HepG2 (cell line): ENCODE results near the gene DCAKD. TPM values are rescaled to one million over a fixed set of nuclear protein-coding genes. Genes with fewer than 3 reads are reported as not detected.
A peak's percentile ranks its signal among the peaks of the same experiment; 100 is the strongest.

ENCODE experiments used
- ASH2L ChIP-seq: fragments of 300-600, 200-600 bp; sonication (generic); IDR thresholded peaks from 2 replicates; pipeline ENCODE4 v1.7.0; 2017; ENCODE audit warnings: low read depth, mild to moderate bottlenecking, moderate library complexity, mixed read lengths, low read length; ENCODE audit not compliant: insufficient read length
- ATF6 ChIP-seq: sonication (generic); formaldehyde crosslinking; conservative IDR thresholded peaks from 2 replicates; pipeline ENCODE4 v1.4.0; 2020; ENCODE audit warnings: missing genetic modification reagents
- BCL6 ChIP-seq: IDR thresholded peaks from 2 replicates; pipeline ENCODE4 v1.6.1; 2016; ENCODE audit warnings: missing genetic modification reagents, missing compliant biosample characterization
- CREB1 ChIP-seq, 2 experiments: fragments of 450-650 bp in 1 of 2; IDR thresholded peaks; 2 replicates each; pipeline ENCODE4 v1.6.1; 2016 to 2017; ENCODE audit warnings: control low read depth in 1 of 2, mild to moderate bottlenecking in 1 of 2, missing compliant biosample characterization in 1 of 2, missing genetic modification characterization in 1 of 2
- DNMT1 ChIP-seq: sonication (generic); formaldehyde crosslinking; IDR thresholded peaks from 2 replicates; pipeline ENCODE4 v1.5.1; 2020; ENCODE audit warnings: mild to moderate bottlenecking, missing genetic modification reagents
- ESRRA ChIP-seq: sonication (generic); formaldehyde crosslinking; IDR thresholded peaks from 2 replicates; pipeline ENCODE4 v1.5.1; 2020; ENCODE audit warnings: mild to moderate bottlenecking, low read depth, missing genetic modification reagents
- GABPB1 ChIP-seq: IDR thresholded peaks from 2 replicates; pipeline ENCODE4 v1.6.1; 2016; ENCODE audit warnings: mild to moderate bottlenecking, missing genetic modification reagents, moderate library complexity, missing compliant biosample characterization
- NCOA1 ChIP-seq: sonication (generic); formaldehyde crosslinking; IDR thresholded peaks from 2 replicates; pipeline ENCODE4 v1.9.0; 2021; ENCODE audit warnings: missing genetic modification reagents
- RBM39 ChIP-seq: fragments of 200-400 bp; formaldehyde crosslinking; IDR thresholded peaks from one replicate; pipeline ENCODE4 v1.6.1; 2018; ENCODE audit warnings: antibody characterized with exemption, mild to moderate bottlenecking, low read depth, low read length; ENCODE audit not compliant: poor library complexity, severe bottlenecking
- THYN1 ChIP-seq: sonication (generic); formaldehyde crosslinking; IDR thresholded peaks from 2 replicates; pipeline ENCODE4 v1.8.1; 2023; ENCODE audit warnings: low read depth, mild to moderate bottlenecking, moderate library complexity, missing genetic modification reagents, borderline replicate concordance
- ZFP41 ChIP-seq: sonication (generic); formaldehyde crosslinking; IDR thresholded peaks from 2 replicates; pipeline ENCODE4 v1.4.0; 2020; ENCODE audit warnings: mild to moderate bottlenecking, missing genetic modification reagents, borderline replicate concordance
- ZNF235 ChIP-seq: sonication (generic); formaldehyde crosslinking; IDR thresholded peaks from 2 replicates; pipeline ENCODE4 v1.8.1; 2023; ENCODE audit warnings: mild to moderate bottlenecking, missing genetic modification reagents, borderline replicate concordance
- ZNF256 ChIP-seq: sonication (generic); formaldehyde crosslinking; conservative IDR thresholded peaks from 2 replicates; pipeline ENCODE4 v1.4.0; 2020; ENCODE audit warnings: missing genetic modification reagents
- ZNF280D ChIP-seq: sonication (generic); formaldehyde crosslinking; IDR thresholded peaks from 2 replicates; pipeline ENCODE4 v1.5.1; 2020; ENCODE audit warnings: mild to moderate bottlenecking, missing genetic modification reagents
- ZNF766 ChIP-seq: sonication (generic); formaldehyde crosslinking; IDR thresholded peaks from 2 replicates; pipeline ENCODE4 v1.5.0; 2020; ENCODE audit warnings: missing genetic modification reagents, borderline replicate concordance
- polyA plus RNA-seq, 8 experiments: library from polyadenylated mRNA; depleted of rRNA in 3 of 8; stranded (reverse) in 7 of 8; unstranded in 1 of 8; fragments of >200 nt; fragmentation: Illumina TruSeq in 4 of 8; extraction: Trizol in 4 of 8; gene quantifications; 2 replicates each; pipeline versions ENCODE4 v1.2.1 to v1.2.3, GENCODE V29; 2011 to 2016; ENCODE audit warnings: low read depth in 4 of 8, missing spikeins in 1 of 8, mixed read lengths in 1 of 8; ENCODE audit not compliant: insufficient read depth in 1 of 8
- total RNA-seq, 5 experiments: library from RNA; depleted of rRNA; stranded (reverse); fragments of >200 nt; fragmentation: Illumina TruSeq; extraction: Trizol; gene quantifications; 2 replicates each; pipeline ENCODE4 v1.2.3, GENCODE V29; 2016; ENCODE audit warnings: low read depth in 1 of 5
- TF ChIP-seq, protein P1 (sequence below): sonication (generic); formaldehyde crosslinking; IDR thresholded peaks from 2 replicates; pipeline ENCODE4 v1.5.0; 2020; ENCODE audit warnings: mild to moderate bottlenecking, missing genetic modification reagents, moderate library complexity
- TF ChIP-seq, protein P2 (sequence below): sonication (generic); formaldehyde crosslinking; IDR thresholded peaks from 2 replicates; pipeline ENCODE4 v1.5.1; 2020; ENCODE audit warnings: mild to moderate bottlenecking, moderate library complexity, missing genetic modification reagents
- TF ChIP-seq, protein P3 (sequence below): conservative IDR thresholded peaks from 2 replicates; pipeline ENCODE4 v1.6.1; 2018; ENCODE audit warnings: missing genetic modification reagents

The DCAKD gene
- total and polyA plus RNA-seq, 2 of the 13 experiments (the other 11 are each of a cell fraction or from before 2014, with no cell fraction given): 25.9 to 29.2 TPM

DNA sequence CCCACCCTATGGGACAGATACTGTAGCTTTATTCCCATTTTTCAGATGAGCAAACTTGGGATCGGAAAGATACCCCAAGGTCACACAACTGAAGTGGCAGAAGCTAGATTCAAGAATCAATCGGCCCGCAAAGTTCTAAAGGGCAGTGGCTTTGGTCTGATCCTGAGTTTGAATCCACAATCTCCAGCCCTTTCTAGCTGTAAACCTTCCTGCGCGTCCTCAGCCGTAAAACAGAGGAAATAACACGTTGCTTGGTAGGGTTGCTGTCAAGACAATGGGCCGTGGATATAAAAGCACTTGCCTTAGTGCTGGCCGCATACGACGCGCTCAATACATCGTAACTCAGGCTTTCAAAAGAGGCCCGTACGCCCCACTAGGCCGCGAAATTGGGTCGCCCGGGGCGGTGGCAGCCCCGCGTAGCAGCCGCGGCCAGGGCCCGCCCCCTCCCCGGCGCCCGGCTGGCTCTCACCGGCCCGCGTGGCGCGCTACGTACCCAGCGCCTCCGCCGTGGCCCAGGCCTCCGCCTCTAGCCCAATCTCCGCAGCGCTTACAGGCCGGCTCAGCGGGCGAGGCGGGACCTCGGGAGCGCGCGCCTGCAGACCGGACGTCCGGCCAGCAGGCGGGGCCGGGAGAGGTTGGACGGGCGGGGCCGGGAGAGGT, at the start of gene DCAKD (continued):
- TF ChIP-seq, protein P1, sequence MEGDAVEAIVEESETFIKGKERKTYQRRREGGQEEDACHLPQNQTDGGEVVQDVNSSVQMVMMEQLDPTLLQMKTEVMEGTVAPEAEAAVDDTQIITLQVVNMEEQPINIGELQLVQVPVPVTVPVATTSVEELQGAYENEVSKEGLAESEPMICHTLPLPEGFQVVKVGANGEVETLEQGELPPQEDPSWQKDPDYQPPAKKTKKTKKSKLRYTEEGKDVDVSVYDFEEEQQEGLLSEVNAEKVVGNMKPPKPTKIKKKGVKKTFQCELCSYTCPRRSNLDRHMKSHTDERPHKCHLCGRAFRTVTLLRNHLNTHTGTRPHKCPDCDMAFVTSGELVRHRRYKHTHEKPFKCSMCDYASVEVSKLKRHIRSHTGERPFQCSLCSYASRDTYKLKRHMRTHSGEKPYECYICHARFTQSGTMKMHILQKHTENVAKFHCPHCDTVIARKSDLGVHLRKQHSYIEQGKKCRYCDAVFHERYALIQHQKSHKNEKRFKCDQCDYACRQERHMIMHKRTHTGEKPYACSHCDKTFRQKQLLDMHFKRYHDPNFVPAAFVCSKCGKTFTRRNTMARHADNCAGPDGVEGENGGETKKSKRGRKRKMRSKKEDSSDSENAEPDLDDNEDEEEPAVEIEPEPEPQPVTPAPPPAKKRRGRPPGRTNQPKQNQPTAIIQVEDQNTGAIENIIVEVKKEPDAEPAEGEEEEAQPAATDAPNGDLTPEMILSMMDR (CRISPR knock-in tag): no peak
- TF ChIP-seq ATF6 (CRISPR knock-in tag) (no peak), BCL6 (CRISPR knock-in tag) (no peak; the same call in 1 of the 2 replicates), ZFP41 (CRISPR knock-in tag) (0 out of 2 replicates have a peak, but pooled peaks have one; percentile 17), NCOA1 (no peak), ZNF235 (CRISPR knock-in tag) (0 out of 2 replicates have a peak, but pooled peaks have one; percentile 36), CREB1 (IDR thresholded peaks at IDR 0.05) (peak; percentile 23; the same call in 1 of the 2 replicates), CREB1 (CRISPR knock-in tag; IDR thresholded peaks at IDR 0.05) (no peak), THYN1 (CRISPR knock-in tag) (no peak), ASH2L (peak; percentile 42), ZNF766 (CRISPR knock-in tag) (peak; percentile 28; the same call in 1 of the 2 replicates), DNMT1 (CRISPR knock-in tag) (peak; percentile 80; the same call in 1 of the 2 replicates), ZNF280D (no peak), GABPB1 (CRISPR knock-in tag) (peak; percentile 90), RBM39 (no peak), ESRRA (CRISPR knock-in tag) (peak; percentile 83), ZNF256 (no peak)
- TF ChIP-seq, protein P2, sequence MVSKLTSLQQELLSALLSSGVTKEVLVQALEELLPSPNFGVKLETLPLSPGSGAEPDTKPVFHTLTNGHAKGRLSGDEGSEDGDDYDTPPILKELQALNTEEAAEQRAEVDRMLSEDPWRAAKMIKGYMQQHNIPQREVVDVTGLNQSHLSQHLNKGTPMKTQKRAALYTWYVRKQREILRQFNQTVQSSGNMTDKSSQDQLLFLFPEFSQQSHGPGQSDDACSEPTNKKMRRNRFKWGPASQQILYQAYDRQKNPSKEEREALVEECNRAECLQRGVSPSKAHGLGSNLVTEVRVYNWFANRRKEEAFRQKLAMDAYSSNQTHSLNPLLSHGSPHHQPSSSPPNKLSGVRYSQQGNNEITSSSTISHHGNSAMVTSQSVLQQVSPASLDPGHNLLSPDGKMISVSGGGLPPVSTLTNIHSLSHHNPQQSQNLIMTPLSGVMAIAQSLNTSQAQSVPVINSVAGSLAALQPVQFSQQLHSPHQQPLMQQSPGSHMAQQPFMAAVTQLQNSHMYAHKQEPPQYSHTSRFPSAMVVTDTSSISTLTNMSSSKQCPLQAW (CRISPR knock-in tag): no peak
- TF ChIP-seq, protein P3, sequence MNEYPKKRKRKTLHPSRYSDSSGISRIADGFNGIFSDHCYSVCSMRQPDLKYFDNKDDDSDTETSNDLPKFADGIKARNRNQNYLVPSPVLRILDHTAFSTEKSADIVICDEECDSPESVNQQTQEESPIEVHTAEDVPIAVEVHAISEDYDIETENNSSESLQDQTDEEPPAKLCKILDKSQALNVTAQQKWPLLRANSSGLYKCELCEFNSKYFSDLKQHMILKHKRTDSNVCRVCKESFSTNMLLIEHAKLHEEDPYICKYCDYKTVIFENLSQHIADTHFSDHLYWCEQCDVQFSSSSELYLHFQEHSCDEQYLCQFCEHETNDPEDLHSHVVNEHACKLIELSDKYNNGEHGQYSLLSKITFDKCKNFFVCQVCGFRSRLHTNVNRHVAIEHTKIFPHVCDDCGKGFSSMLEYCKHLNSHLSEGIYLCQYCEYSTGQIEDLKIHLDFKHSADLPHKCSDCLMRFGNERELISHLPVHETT (CRISPR knock-in tag): peak; percentile 66; the same call in 1 of the 2 replicates
